Measurements from ENCODE around the gene NLK. TPM values are rescaled to one million over a fixed set of nuclear protein-coding genes. Genes with fewer than 3 reads are reported as not detected.
A peak's percentile ranks its signal among the peaks of the same experiment; 100 is the strongest.

Gene NLK
- total RNA-seq, 1 experiment from 2014 or later, result 31.8 TPM

DNA sequence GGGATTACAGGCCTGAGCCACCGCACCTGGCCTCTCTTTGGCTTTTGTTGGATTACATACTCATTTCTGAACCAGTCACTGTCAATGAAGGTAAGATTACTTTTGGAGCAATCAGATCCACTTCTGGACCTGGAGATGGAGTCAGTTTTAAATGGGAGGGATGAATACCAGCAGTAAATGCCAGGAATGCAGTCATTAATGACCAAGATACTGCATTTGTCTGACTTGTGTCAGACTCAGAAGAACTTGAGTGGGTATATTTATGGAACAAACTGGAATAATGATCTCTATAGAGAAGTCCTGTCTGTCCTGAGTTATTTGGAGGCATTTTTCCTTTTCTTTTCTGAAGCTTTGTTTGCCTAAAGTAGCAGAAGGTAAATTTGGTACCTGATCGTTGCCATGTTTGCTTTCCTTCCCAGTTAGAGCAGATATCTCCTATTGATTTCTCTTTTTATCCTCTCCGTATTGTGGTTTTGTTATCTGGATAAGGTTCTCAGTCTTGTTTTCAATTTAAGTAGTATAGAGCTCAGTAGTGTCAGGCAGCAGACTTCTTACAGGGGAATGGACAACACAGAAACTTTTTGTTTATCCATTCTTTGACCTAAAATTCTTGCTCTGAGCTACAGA is 10.7 kb downstream of the NLK start:
- Histone ChIP-seq H3K4me2 (ENCODE audit: insufficient read depth, insufficient read length, low read length) (no peak overlapping the region), H2AK5ac (ENCODE audit: insufficient read length, low read length) (no peak overlapping the region), H3K9me3 (ENCODE audit: control insufficient read depth, low read depth, low read length) (no peaks in the 10 kb centered on the region), H3K18ac (ENCODE audit: insufficient read length, low read depth, low read length) (no peak overlapping the region), H3T11ph (ENCODE audit: low read length) (no peak overlapping the region), H3K14ac (ENCODE audit: insufficient read depth, low read length) (no peak overlapping the region), H3K27ac (ENCODE audit: insufficient read length, low read depth, low read length) (no peak overlapping the region), H2BK12ac (ENCODE audit: insufficient read length, low read depth, low read length) (no peak overlapping the region), H3K23me2 (ENCODE audit: insufficient read length, low read depth, low read length, poor library complexity, severe bottlenecking) (no peaks in the 10 kb centered on the region), H2AFZ (ENCODE audit: low read length) (no peak overlapping the region), H3K79me2 (ENCODE audit: insufficient read depth, low read length) (peaks cover 40% of the 10 kb centered on the region; the same call in 1 of the 2 replicates), H3K27me3 (ENCODE audit: insufficient read depth, low read length) (no peaks in the 10 kb centered on the region), H3K56ac (ENCODE audit: insufficient read length, low read depth, low read length) (no peak overlapping the region), H4K8ac (replicated peaks; ENCODE audit: insufficient read length, low read depth, low read length) (no peak overlapping the region), H3K9ac (ENCODE audit: extremely low read depth, insufficient read length, low read length) (no peak overlapping the region), H4K5ac (ENCODE audit: insufficient read length, low read depth, low read length) (no peak overlapping the region), H2BK15ac (ENCODE audit: low read depth, low read length) (no peak overlapping the region; the same call in 1 of the 2 replicates), H2BK20ac (ENCODE audit: low read depth, low read length, poor library complexity, severe bottlenecking) (no peak overlapping the region), H3K4me1 (ENCODE audit: insufficient read depth, low read length) (peaks cover 10% of the 10 kb centered on the region), H3K79me1 (ENCODE audit: insufficient read depth, low read depth, low read length, poor library complexity, severe bottlenecking) (peaks cover 7% of the 10 kb centered on the region), H3K23ac (ENCODE audit: insufficient read length, low read depth, low read length) (no peak overlapping the region), H2BK120ac (ENCODE audit: low read depth, low read length, poor library complexity, severe bottlenecking) (no peak overlapping the region), H4K20me1 (ENCODE audit: control insufficient read depth, insufficient read depth, insufficient read length) (no peaks in the 10 kb centered on the region), H3K4ac (ENCODE audit: low read depth, low read length) (no peak overlapping the region), H4K91ac (ENCODE audit: insufficient read length, low read depth, low read length) (no peak overlapping the region), H2BK5ac (ENCODE audit: insufficient read length, low read length) (no peak overlapping the region)
- H3K9me3 Mint-ChIP-seq, result no peaks in the 10 kb centered on the region
- H3K4me1 Mint-ChIP-seq, result peaks cover 55 to 70% of the 10 kb centered on the region in 2 experiments
- WGBS (ENCODE audit: extremely low coverage, insufficient read length, low lambda C conversion rate), result no CpG with 5 or more reads among the region's 3 CpGs
- no peaks in the 10 kb centered on the region for H3K36me3 Mint-ChIP-seq (ENCODE audit: insufficient read depth in 1 of 3, low read depth in 3 of 3)
- peak overlapping the region in 1 of 2 experiments; percentile 19; a peak in 2 of 5 replicates for H3K4me3 Mint-ChIP-seq
- no peaks in the 10 kb centered on the region for H3K27me3 Mint-ChIP-seq (ENCODE audit: low read depth)
- peak overlapping the region in 2 of 3 experiments; percentile 2 to 88; a peak in 4 of 7 replicates for H3K27ac Mint-ChIP-seq
- TF ChIP-seq, protein P1, sequence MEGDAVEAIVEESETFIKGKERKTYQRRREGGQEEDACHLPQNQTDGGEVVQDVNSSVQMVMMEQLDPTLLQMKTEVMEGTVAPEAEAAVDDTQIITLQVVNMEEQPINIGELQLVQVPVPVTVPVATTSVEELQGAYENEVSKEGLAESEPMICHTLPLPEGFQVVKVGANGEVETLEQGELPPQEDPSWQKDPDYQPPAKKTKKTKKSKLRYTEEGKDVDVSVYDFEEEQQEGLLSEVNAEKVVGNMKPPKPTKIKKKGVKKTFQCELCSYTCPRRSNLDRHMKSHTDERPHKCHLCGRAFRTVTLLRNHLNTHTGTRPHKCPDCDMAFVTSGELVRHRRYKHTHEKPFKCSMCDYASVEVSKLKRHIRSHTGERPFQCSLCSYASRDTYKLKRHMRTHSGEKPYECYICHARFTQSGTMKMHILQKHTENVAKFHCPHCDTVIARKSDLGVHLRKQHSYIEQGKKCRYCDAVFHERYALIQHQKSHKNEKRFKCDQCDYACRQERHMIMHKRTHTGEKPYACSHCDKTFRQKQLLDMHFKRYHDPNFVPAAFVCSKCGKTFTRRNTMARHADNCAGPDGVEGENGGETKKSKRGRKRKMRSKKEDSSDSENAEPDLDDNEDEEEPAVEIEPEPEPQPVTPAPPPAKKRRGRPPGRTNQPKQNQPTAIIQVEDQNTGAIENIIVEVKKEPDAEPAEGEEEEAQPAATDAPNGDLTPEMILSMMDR (conservative IDR thresholded peaks at IDR 0.05), result no peak
- DNase-seq, result no peak

Data from H9 (cell line).